H1 (cell line): ENCODE measurements around the gene RAD51D. TPM values are rescaled to one million over a fixed set of nuclear protein-coding genes. Genes with fewer than 3 reads are reported as not detected.
"Not testable (repeated sequence)": the region's sequence is repeated elsewhere in the genome, so short reads cannot be mapped to it uniquely, and the experiment has no call there.

ENCODE experiments used
- CTCF ChIA-PET: fragments of 300-600 bp; sonication (Branson Sonifier 250); formaldehyde crosslinking; loops from one replicate; lab custom pipeline; 2021; ENCODE audit not compliant: partially characterized antibody; lab: Charles Lee
- POLR2A ChIA-PET: fragments of 300-600 bp; sonication (Branson Sonifier 250); formaldehyde crosslinking; loops from one replicate; lab custom pipeline; 2021; ENCODE audit warnings: inconsistent platforms; ENCODE audit not compliant: partially characterized antibody; lab: Charles Lee
- DNase-seq, 2 experiments: peaks; one replicate each; pipeline versions ENCODE4 v3.0.0 to v3.0.0-alpha.2; 2010 to 2022; ENCODE audit warnings: low spot score in 2 of 2, low read depth in 1 of 2, mixed read lengths in 1 of 2
- FAIRE-seq: peaks from 2 replicates; lab custom pipeline; 2011; peaks lifted over from hg19 to GRCh38; lab: Jason Lieb, UNC
- H2AFZ ChIP-seq: 2 replicates; pipeline ENCODE4 v1.8.1; 2012; ENCODE audit warnings: low read length, inconsistent platforms
- H2AK5ac ChIP-seq: 2 replicates; pipeline ENCODE4 v1.6.1; 2013; ENCODE audit warnings: low read depth, low read length
- H2BK120ac ChIP-seq: replicated peaks from 2 replicates; pipeline ENCODE3; 2013; ENCODE audit warnings: low read depth, low read length, inconsistent platforms
- H2BK12ac ChIP-seq: 2 replicates; pipeline ENCODE4 v1.6.1; 2013; ENCODE audit warnings: low read depth, low read length
- H2BK15ac ChIP-seq: 2 replicates; pipeline ENCODE4 v1.6.1; 2013; ENCODE audit warnings: low read length
- H2BK20ac ChIP-seq: 2 replicates; pipeline ENCODE4 v1.6.1; 2013; ENCODE audit warnings: low read length
- H2BK5ac ChIP-seq: 2 replicates; pipeline ENCODE4 v1.6.1; 2013; ENCODE audit warnings: low read depth, low read length
- H3K14ac ChIP-seq: 2 replicates; pipeline ENCODE4 v1.6.1; 2013; ENCODE audit warnings: inconsistent platforms; ENCODE audit not compliant: insufficient read length
- H3K18ac ChIP-seq: 2 replicates; pipeline ENCODE4 v1.6.1; 2013; ENCODE audit warnings: low read length; ENCODE audit errors: extremely low read depth
- H3K23ac ChIP-seq: 2 replicates; pipeline ENCODE4 v1.6.1; 2013; ENCODE audit warnings: inconsistent platforms; ENCODE audit not compliant: insufficient read length
- H3K23me2 ChIP-seq: 2 replicates; pipeline ENCODE4 v1.6.1; 2013; ENCODE audit warnings: low read depth, low read length
- H3K27ac ChIP-seq: 2 replicates; pipeline ENCODE4 v1.6.1; 2011; ENCODE audit warnings: low read depth, low read length, inconsistent platforms
- H3K27me3 ChIP-seq, 4 experiments: replicated peaks in 1 of 4; 1 replicate in 1 of 4; 2 replicates in 3 of 4; pipeline versions ENCODE4 v1.6.1 to v1.8.1; 2011 to 2013; ENCODE audit warnings: low read length in 3 of 4, mild to moderate bottlenecking in 3 of 4, inconsistent platforms in 2 of 4, mixed read lengths in 2 of 4, moderate library complexity in 1 of 4; ENCODE audit not compliant: control insufficient read depth in 3 of 4, insufficient read depth in 3 of 4; ENCODE audit errors: extremely low read depth in 1 of 4
- H3K36me3 ChIP-seq, 4 experiments: 2 replicates each; pipeline versions ENCODE4 v1.6.1 to v1.8.1; 2011 to 2013; ENCODE audit warnings: mild to moderate bottlenecking in 4 of 4, low read length in 3 of 4, moderate library complexity in 2 of 4, control low read depth in 1 of 4, inconsistent platforms in 1 of 4; ENCODE audit not compliant: insufficient read depth in 4 of 4, control insufficient read depth in 2 of 4
- H3K4ac ChIP-seq: replicated peaks from 2 replicates; pipeline ENCODE3; 2013; ENCODE audit warnings: low read length, low read depth, mixed read lengths, inconsistent platforms; ENCODE audit not compliant: insufficient read length
- H3K4me1 ChIP-seq, 4 experiments: replicated peaks in 1 of 4; 1 replicate in 1 of 4; 2 replicates in 3 of 4; pipeline versions ENCODE4 v1.6.1 to v1.8.1; 2011 to 2013; ENCODE audit warnings: low read length in 3 of 4, inconsistent platforms in 2 of 4, mixed read lengths in 1 of 4; ENCODE audit not compliant: insufficient read depth in 4 of 4, control insufficient read depth in 3 of 4
- H3K4me2 ChIP-seq, 2 experiments: 2 replicates each; pipeline versions ENCODE4 v1.6.1 to v1.8.1; 2011 to 2013; ENCODE audit warnings: low read depth in 2 of 2, low read length in 2 of 2, control low read depth in 1 of 2, inconsistent platforms in 1 of 2, mild to moderate bottlenecking in 1 of 2; ENCODE audit not compliant: insufficient read depth in 1 of 2
- H3K4me3 ChIP-seq, 4 experiments: fragments of 200-600, 300-600 bp in 1 of 4; sonication (generic), shearing (Covaris generic), sonication (Bioruptor Twin) in 1 of 4; 2 replicates each; pipeline versions ENCODE4 v1.5.1 to v1.8.1; 2011 to 2016; ENCODE audit warnings: low read length in 4 of 4, low read depth in 3 of 4, control low read depth in 2 of 4, inconsistent platforms in 2 of 4, mild to moderate bottlenecking in 2 of 4, mixed read lengths in 1 of 4, moderate library complexity in 1 of 4; ENCODE audit not compliant: insufficient read depth in 2 of 4; ENCODE audit errors: extremely low read depth in 1 of 4
- H3K56ac ChIP-seq: replicated peaks from 2 replicates; pipeline ENCODE3; 2013; ENCODE audit warnings: low read depth, mild to moderate bottlenecking, mixed read lengths, low read length, inconsistent platforms; ENCODE audit not compliant: insufficient read length
- H3K79me1 ChIP-seq: 2 replicates; pipeline ENCODE4 v1.6.1; 2013; ENCODE audit warnings: low read depth, low read length, control low read depth
- H3K79me2 ChIP-seq, 2 experiments: 2 replicates each; pipeline versions ENCODE4 v1.6.1 to v1.8.1; 2012 to 2013; ENCODE audit warnings: low read length in 2 of 2, mild to moderate bottlenecking in 2 of 2, inconsistent platforms in 1 of 2; ENCODE audit not compliant: insufficient read depth in 2 of 2, control insufficient read depth in 1 of 2
- H3K9ac ChIP-seq, 4 experiments: replicated peaks in 1 of 4; 1 replicate in 1 of 4; 2 replicates in 3 of 4; pipeline versions ENCODE4 v1.6.1 to v1.8.1; 2011 to 2013; ENCODE audit warnings: low read depth in 3 of 4, low read length in 3 of 4, control low read depth in 2 of 4, mild to moderate bottlenecking in 2 of 4, moderate library complexity in 2 of 4, inconsistent platforms in 1 of 4; ENCODE audit errors: extremely low read depth in 1 of 4
- H3K9me3 ChIP-seq, 2 experiments: 2 replicates each; pipeline versions ENCODE4 v1.6.1 to v1.8.1; 2012 to 2013; ENCODE audit warnings: mild to moderate bottlenecking in 2 of 2, moderate library complexity in 2 of 2, control low read depth in 1 of 2, inconsistent platforms in 1 of 2, low read depth in 1 of 2, low read length in 1 of 2, mixed read lengths in 1 of 2; ENCODE audit not compliant: insufficient read depth in 2 of 2
- H4K20me1 ChIP-seq, 2 experiments: replicated peaks in 1 of 2; 2 replicates each; pipeline versions ENCODE3 to v1.8.1; 2011 to 2013; ENCODE audit warnings: inconsistent platforms in 2 of 2, low read length in 2 of 2, mild to moderate bottlenecking in 1 of 2; ENCODE audit not compliant: insufficient read depth in 2 of 2, control insufficient read depth in 1 of 2
- H4K5ac ChIP-seq: 2 replicates; pipeline ENCODE4 v1.6.1; 2013; ENCODE audit warnings: low read length, low read depth, mixed read lengths, inconsistent platforms; ENCODE audit not compliant: insufficient read length
- H4K8ac ChIP-seq: 2 replicates; pipeline ENCODE4 v1.8.0; 2013; ENCODE audit warnings: mild to moderate bottlenecking, moderate library complexity, low read length, inconsistent platforms; ENCODE audit not compliant: insufficient read depth; ENCODE audit errors: extremely low read depth
- H4K91ac ChIP-seq: replicated peaks from 2 replicates; pipeline ENCODE3; 2013; ENCODE audit warnings: low read length, mixed read lengths, inconsistent platforms; ENCODE audit not compliant: insufficient read length
- WGBS, 2 experiments: shearing (Covaris generic) in 1 of 2; methylation state at CpG; one replicate each; pipeline versions ENCODE4 v1.1.6 to v1.1.7; 2013 to 2015; ENCODE audit warnings: low lambda C conversion rate in 2 of 2, mixed read lengths in 2 of 2, inconsistent platforms in 1 of 2, low coverage in 1 of 2, missing lambda C conversion rate in 1 of 2; ENCODE audit not compliant: insufficient replicate concordance in 2 of 2, insufficient coverage in 1 of 2, insufficient read length in 1 of 2; ENCODE audit errors: extremely low coverage in 1 of 2, missing lambda C conversion rate in 1 of 2; 5-methylcytosine and 5-hydroxymethylcytosine counted together
- polyA plus RNA-seq, 7 experiments: library from polyadenylated mRNA; depleted of rRNA in 3 of 7; stranded (reverse) in 5 of 7; unstranded in 2 of 7; fragments of >200 nt in 5 of 7; fragments of 200-250 nt in 2 of 7; gene quantifications; 1 replicate in 5 of 7; 2 replicates in 1 of 7; 4 replicates in 1 of 7; pipeline versions ENCODE4 v1.2.1 to v1.2.3, GENCODE V29; 2011 to 2013; ENCODE audit warnings: missing spikeins in 2 of 7, mixed read lengths in 2 of 7
- total RNA-seq: library from RNA; stranded (reverse); fragmentation: NEBNext Ultra II Directional; extraction: Animal tissue kit (Norgen Biotek cat#: 25700); gene quantifications from 2 replicates; pipeline ENCODE4 v1.2.1, GENCODE V29; 2021

Gene RAD51D
- total and polyA plus RNA-seq, 2 of the 8 experiments (the other 6 are each of a cell fraction or from before 2014, with no cell fraction given), result 10.2 to 12.9 TPM

- H2BK120ac ChIP-seq, H2AFZ ChIP-seq, H3K14ac ChIP-seq, H3K79me2 ChIP-seq, H3K4ac ChIP-seq, H3K9me3 ChIP-seq, H4K20me1 ChIP-seq, H2BK15ac ChIP-seq, H3K27ac ChIP-seq, H3K79me1 ChIP-seq, H2BK12ac ChIP-seq, DNase-seq, H3K9ac ChIP-seq, H3K56ac ChIP-seq, H3K23ac ChIP-seq, H3K18ac ChIP-seq, H3K4me3 ChIP-seq, H4K8ac ChIP-seq, H2BK20ac ChIP-seq, H3K36me3 ChIP-seq, H3K4me2 ChIP-seq, H2AK5ac ChIP-seq, FAIRE-seq, H2BK5ac ChIP-seq, H3K27me3 ChIP-seq, H4K5ac ChIP-seq, H4K91ac ChIP-seq: not testable (repeated sequence)
- ChIA-PET CTCF (interaction anchor here (0.6 to 3.5 kb wide), 11 partner anchors 12 to 511 kb away, joined by 3 to 22 read pairs (median 5); partner anchors contain the start of genes RAD51D and RFFL), POLR2A (interaction anchor here (0.6 to 2.5 kb wide), 4 partner anchors 26 to 110 kb away, joined by 3 to 5 read pairs (median 3); partner anchors contain the start of gene NLE1)
- WGBS, 2 experiments, result 95% methylated on average over 11 of the region's 11 CpGs; no CpG with 5 or more reads in 1 of the 2 experiments
- Histone ChIP-seq H3K4me1 (peaks cover 6 to 19% (median 8%) of the 10 kb centered on the region in 4 experiments), H3K23me2 (peaks cover 12% of the 10 kb centered on the region; the same call in 1 of the 2 replicates)
Measured at GRCh38 chr17:35090707-35091106, 29.0 kb downstream of the RAD51D start.
